Esophagus squamous epithelium (tissue), 4 donors: ENCODE measurements around the gene SPINDOC. TPM values are rescaled to one million over a fixed set of nuclear protein-coding genes. Genes with fewer than 3 reads are reported as not detected.

Experiments
- small RNA-seq, 4 donors: library from RNA; depleted of rRNA; stranded (forward); fragments of <200 nt; gene quantifications; one replicate each; pipeline ENCODE3, GENCODE V24; 2016
- total RNA-seq, 4 donors: library from RNA; depleted of rRNA; stranded (reverse); fragments of >200 nt; gene quantifications; one replicate each; pipeline ENCODE4 v1.1.0, GENCODE V29; 2016

Gene SPINDOC
- total RNA-seq, 4 donors from 2014 or later, result 3.4 to 8.8 (median 6.1) TPM

Small RNA genes lying within 50 kb of the gene (small RNA-seq; reads per million reads assigned to genes)
- gene AP006289.1 (0 reads per million in 4 donors), gene RN7SL596P (0 reads per million in 4 donors)

Other genes starting within 250 kb of the SPINDOC start
- 10 to 100 TPM in 1 of 4 donors, 1 to 10 TPM in 2, under 1 TPM in 1; 0.57 to 15.4 (median 4.5) TPM for gene PLAAT3, start 199.0 kb upstream of the SPINDOC start, total RNA-seq
- gene ATL3, start 142.1 kb upstream of the SPINDOC start, total RNA-seq, result 10 to 100 TPM; 39.1 to 79.7 (median 55.3) TPM
- gene RTN3, start 132.0 kb upstream of the SPINDOC start, total RNA-seq, result 10 to 100 TPM; 48.0 to 78.3 (median 58.4) TPM
- 10 to 100 TPM in 1 of 4 donors, 1 to 10 TPM in 3; 2.9 to 12.0 (median 4.6) TPM for gene ZFTA, start 44.7 kb upstream of the SPINDOC start, total RNA-seq
- gene MARK2, start 25.7 kb downstream of the SPINDOC start, total RNA-seq, result 10 to 100 TPM; 47.0 to 91.0 (median 62.2) TPM
- under 1 TPM in 3 of 4 donors, not detected in 1; 0.19 to 0.49 (median 0.22) TPM for gene RCOR2, start 103.7 kb downstream of the SPINDOC start, total RNA-seq
- gene NAA40, start 125.5 kb downstream of the SPINDOC start, total RNA-seq, result 10 to 100 TPM in 3 of 4 donors, 1 to 10 TPM in 1; 9.8 to 13.2 (median 11.2) TPM
- gene COX8A, start 161.2 kb downstream of the SPINDOC start, total RNA-seq, result 100 to 1,000 TPM; 417 to 745 (median 637) TPM
- gene OTUB1, start 173.0 kb downstream of the SPINDOC start, total RNA-seq, result 10 to 100 TPM; 82.0 to 97.3 (median 89.7) TPM
- under 1 TPM in 3 of 4 donors, not detected in 1; 0.06 to 0.19 (median 0.08) TPM for gene FLRT1, start 222.5 kb downstream of the SPINDOC start, total RNA-seq